GM10266 (cell line): ENCODE measurements around the gene NOXO1.
A peak's percentile ranks its signal among the peaks of the same experiment; 100 is the strongest.

Source experiments
- DNase-seq: peaks from one replicate; pipeline ENCODE4 v3.0.0; 2012; ENCODE audit errors: extremely low spot score
- TF ChIP-seq, protein P1 (sequence below): IDR thresholded peaks from 2 replicates; pipeline ENCODE4 v1.5.1; 2012; ENCODE audit warnings: mild to moderate bottlenecking, low read depth; ENCODE audit not compliant: control insufficient read depth, insufficient read depth; ENCODE audit errors: missing control alignments

NOXO1 gene

DNA sequence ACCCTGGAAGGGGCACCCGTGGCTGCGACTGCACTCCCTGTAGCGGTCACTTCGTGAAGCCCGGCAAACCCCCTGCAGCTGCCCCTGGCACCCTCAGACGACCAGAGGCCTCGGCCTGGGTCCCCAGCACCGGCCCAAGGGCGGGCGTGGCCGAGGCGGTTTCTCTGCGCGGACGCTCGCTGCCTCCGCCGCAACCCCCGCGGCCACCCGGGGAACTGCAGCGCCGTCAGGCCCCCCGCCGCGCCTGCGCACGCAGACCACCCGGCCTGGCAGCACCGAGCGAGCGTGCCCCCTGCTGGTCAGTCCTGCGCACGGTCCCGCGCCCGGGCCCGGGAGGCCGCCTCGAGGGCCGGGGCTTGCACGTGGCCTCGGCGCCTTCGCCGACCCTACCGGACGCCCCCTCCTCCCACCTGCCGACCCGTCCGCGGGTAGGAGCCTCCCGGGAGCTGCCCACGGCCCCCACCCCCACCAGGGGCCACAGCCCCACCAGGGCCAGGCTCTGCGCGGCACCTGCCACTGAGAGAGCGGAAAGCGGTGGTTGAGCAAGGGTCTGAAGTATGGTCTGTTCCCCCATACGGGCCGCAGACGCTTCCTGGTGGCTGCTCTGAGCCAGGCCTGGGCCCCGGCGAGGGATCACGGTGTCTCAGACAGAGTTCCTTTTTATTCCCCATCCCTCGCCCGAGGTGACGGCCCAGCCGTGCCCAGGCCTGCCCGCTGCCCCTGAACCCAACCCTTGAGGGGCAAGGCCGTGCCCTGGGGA, 51.5 kb downstream of the NOXO1 start:
- TF ChIP-seq, protein P1, sequence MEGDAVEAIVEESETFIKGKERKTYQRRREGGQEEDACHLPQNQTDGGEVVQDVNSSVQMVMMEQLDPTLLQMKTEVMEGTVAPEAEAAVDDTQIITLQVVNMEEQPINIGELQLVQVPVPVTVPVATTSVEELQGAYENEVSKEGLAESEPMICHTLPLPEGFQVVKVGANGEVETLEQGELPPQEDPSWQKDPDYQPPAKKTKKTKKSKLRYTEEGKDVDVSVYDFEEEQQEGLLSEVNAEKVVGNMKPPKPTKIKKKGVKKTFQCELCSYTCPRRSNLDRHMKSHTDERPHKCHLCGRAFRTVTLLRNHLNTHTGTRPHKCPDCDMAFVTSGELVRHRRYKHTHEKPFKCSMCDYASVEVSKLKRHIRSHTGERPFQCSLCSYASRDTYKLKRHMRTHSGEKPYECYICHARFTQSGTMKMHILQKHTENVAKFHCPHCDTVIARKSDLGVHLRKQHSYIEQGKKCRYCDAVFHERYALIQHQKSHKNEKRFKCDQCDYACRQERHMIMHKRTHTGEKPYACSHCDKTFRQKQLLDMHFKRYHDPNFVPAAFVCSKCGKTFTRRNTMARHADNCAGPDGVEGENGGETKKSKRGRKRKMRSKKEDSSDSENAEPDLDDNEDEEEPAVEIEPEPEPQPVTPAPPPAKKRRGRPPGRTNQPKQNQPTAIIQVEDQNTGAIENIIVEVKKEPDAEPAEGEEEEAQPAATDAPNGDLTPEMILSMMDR, result peak; percentile 98
- DNase-seq, result peak; percentile 99

DNA sequence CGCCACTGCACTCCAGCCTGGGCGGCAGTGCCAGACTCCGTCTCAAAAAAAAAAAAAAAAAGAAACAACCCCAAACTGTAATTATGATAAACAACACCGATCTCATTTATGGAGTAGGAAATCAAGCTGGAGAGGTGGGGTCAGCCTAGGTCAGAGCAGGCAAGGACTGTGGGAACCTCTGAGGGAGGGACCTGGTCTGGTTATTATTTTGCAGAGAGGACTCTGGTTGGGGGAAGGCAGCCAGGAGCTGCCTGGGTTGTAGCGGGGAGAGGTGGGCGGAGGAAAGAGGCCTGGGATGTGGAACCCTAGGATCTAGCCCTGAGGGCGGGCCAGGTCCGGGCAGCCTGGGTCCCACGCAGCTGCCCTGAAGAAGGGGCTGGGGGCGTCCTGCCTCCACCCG, 52.2 kb downstream of the NOXO1 start:
- TF ChIP-seq, protein P1, result no peak
- peak; percentile 58 for DNase-seq
